ENCODE measurements around the gene DCLRE1C. TPM values are rescaled to one million over a fixed set of nuclear protein-coding genes. Genes with fewer than 3 reads are reported as not detected.

DCLRE1C gene
- total and polyA plus RNA-seq, 9 of the 15 experiments (the other 6 are each of a cell fraction or from before 2014, with no cell fraction given): 8.8 to 22.2 (median 13.9) TPM

DNA sequence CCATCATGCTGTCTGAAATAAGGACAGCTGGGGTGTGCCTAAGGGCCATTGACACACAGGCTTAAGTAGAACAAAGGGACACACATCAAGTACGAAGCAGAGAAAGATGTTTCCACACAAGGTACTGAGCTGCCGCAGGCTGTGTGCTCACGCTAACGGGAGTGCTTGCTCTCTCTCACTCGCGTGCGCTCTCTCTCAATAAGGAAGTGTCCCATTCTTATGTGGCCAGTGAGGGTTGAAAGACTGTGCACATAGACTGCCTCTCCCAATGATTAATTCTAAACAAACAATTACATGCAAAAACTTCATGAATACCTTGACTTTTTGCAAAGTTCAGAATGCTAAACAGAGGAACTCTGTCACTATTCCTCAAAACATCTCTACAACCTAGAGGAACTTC lies 29.9 kb downstream of the DCLRE1C start:
- 97% methylated on average over 7 of the region's 7 CpGs for WGBS (ENCODE audit: insufficient coverage, low coverage, missing lambda C conversion rate)
- no peaks in the 10 kb centered on the region for H3K9me1 ChIP-seq (ENCODE audit: control insufficient read depth, insufficient read depth, low read length)
- in situ Hi-C loops (cut with MboI) (no loop called here), intact Hi-C loops (cut with micrococcal nuclease) (no loop called here)
- POLR2A ChIA-PET: no interaction called here
- no peak overlapping the region for H3K4me3 ChIP-seq
- CTCF ChIA-PET (ENCODE audit: low intra/inter-chr PET ratio): no interaction called here
- H3K79me2 ChIP-seq (ENCODE audit: control insufficient read depth, insufficient read depth, low read length): no peaks in the 10 kb centered on the region
- no peaks in the 10 kb centered on the region for H3K27me3 ChIP-seq (ENCODE audit: control insufficient read depth in 2 of 2, insufficient read depth in 2 of 2, low read length in 2 of 2)
- BruUV-seq (replicated peaks): no TSS peak
- ATAC-seq (no peak), DNase-seq (ENCODE audit: extremely low read depth in 1 of 4, low spot score in 3 of 4) (no peak), FAIRE-seq (no peak)
- H3K4me2 ChIP-seq (ENCODE audit: insufficient read depth, low read length): no peak overlapping the region
- H4K20me1 ChIP-seq (replicated peaks; ENCODE audit: control insufficient read depth, insufficient read depth, low read length): no peaks in the 10 kb centered on the region
- H3K4me1 ChIP-seq (replicated peaks in 1 of 2; ENCODE audit: control insufficient read depth in 2 of 2, insufficient read depth in 2 of 2, low read length in 2 of 2): no peaks in the 10 kb centered on the region; a peak in 1 of 5 replicates
- H3K9ac ChIP-seq (ENCODE audit: insufficient read depth in 1 of 2, low read depth in 2 of 2, low read length in 2 of 2): no peak overlapping the region
- no peak for TF ChIP-seq GTF2F1 (IDR thresholded peaks at IDR 0.05; ENCODE audit: low read depth, low read length)
- no peak for TF ChIP-seq HDAC2 (IDR thresholded peaks at IDR 0.05)
- no peak for TF ChIP-seq POLR3G (IDR thresholded peaks at IDR 0.05; ENCODE audit: extremely low read depth, insufficient read length, insufficient replicate concordance)
- no peak for TF ChIP-seq ZNF324 (CRISPR knock-in tag; IDR thresholded peaks at IDR 0.05)
- TF ChIP-seq, protein P1, sequence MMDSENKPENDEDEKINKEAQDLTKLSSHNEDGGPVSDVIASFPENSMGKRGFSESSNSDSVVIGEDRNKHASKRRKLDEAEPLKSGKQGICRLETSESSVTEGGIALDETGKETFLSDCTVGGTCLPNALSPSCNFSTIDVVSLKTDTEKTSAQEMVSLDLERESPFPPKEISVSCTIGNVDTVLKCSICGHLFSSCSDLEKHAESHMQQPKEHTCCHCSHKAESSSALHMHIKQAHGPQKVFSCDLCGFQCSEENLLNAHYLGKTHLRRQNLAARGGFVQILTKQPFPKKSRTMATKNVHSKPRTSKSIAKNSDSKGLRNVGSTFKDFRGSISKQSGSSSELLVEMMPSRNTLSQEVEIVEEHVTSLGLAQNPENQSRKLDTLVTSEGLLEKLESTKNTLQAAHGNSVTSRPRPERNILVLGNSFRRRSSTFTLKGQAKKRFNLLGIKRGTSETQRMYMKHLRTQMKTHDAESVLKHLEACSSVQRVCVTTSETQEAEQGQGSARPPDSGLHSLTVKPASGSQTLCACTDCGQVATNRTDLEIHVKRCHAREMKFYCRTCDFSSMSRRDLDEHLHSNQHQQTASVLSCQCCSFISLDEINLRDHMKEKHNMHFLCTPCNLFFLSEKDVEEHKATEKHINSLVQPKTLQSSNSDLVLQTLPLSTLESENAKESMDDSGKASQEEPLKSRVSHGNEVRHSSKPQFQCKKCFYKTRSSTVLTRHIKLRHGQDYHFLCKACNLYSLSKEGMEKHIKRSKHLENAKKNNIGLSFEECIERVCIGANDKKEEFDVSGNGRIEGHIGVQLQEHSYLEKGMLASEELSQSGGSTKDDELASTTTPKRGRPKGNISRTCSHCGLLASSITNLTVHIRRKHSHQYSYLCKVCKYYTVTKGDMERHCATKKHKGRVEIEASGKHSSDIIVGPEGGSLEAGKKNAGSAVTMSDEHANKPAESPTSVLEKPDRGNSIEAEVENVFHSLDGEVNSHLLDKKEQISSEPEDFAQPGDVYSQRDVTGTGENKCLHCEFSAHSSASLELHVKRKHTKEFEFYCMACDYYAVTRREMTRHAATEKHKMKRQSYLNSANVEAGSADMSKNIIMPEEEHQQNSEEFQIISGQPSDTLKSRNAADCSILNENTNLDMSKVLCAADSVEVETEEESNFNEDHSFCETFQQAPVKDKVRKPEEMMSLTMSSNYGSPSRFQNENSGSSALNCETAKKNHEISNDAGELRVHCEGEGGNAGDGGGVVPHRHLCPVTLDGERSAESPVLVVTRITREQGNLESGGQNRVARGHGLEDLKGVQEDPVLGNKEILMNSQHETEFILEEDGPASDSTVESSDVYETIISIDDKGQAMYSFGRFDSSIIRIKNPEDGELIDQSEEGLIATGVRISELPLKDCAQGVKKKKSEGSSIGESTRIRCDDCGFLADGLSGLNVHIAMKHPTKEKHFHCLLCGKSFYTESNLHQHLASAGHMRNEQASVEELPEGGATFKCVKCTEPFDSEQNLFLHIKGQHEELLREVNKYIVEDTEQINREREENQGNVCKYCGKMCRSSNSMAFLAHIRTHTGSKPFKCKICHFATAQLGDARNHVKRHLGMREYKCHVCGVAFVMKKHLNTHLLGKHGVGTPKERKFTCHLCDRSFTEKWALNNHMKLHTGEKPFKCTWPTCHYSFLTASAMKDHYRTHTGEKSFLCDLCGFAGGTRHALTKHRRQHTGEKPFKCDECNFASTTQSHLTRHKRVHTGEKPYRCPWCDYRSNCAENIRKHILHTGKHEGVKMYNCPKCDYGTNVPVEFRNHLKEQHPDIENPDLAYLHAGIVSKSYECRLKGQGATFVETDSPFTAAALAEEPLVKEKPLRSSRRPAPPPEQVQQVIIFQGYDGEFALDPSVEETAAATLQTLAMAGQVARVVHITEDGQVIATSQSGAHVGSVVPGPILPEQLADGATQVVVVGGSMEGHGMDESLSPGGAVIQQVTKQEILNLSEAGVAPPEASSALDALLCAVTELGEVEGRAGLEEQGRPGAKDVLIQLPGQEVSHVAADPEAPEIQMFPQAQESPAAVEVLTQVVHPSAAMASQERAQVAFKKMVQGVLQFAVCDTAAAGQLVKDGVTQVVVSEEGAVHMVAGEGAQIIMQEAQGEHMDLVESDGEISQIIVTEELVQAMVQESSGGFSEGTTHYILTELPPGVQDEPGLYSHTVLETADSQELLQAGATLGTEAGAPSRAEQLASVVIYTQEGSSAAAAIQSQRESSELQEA (IDR thresholded peaks at IDR 0.05; ENCODE audit: low read depth): no peak
- TF ChIP-seq TRIM25 (IDR thresholded peaks at IDR 0.05; ENCODE audit: borderline replicate concordance): no peak
- TF ChIP-seq ZNF143 (CRISPR knock-in tag; IDR thresholded peaks at IDR 0.05): no peak
- TF ChIP-seq SRSF1 (IDR thresholded peaks at IDR 0.05; ENCODE audit: low read depth, low read length): no peak
- TF ChIP-seq ARNT (IDR thresholded peaks at IDR 0.05): no peak
- TF ChIP-seq ZNF445 (CRISPR knock-in tag; IDR thresholded peaks at IDR 0.05; ENCODE audit: low read depth): no peak
- TF ChIP-seq RFX7 (CRISPR knock-in tag; IDR thresholded peaks at IDR 0.05): no peak
- no peak for TF ChIP-seq POLR2AphosphoS5 (IDR thresholded peaks at IDR 0.05; ENCODE audit: control insufficient read depth, insufficient read depth, low read depth, low read length)
- no peak for TF ChIP-seq NELFE (IDR thresholded peaks at IDR 0.05; ENCODE audit: insufficient read depth, insufficient read length)
- H2AFZ ChIP-seq (ENCODE audit: low read depth, low read length): no peak overlapping the region
- H3K36me3 ChIP-seq (ENCODE audit: control insufficient read depth, insufficient read depth, low read length): peaks cover 83% of the 10 kb centered on the region
- no peak overlapping the region for H3K27ac ChIP-seq (ENCODE audit: extremely low read depth, low read depth, low read length)
- no peaks in the 10 kb centered on the region for H3K9me3 ChIP-seq (replicated peaks; ENCODE audit: control insufficient read depth, insufficient read depth, low read depth, low read length)
